Kidney (tissue), 14 donors: ENCODE results near the gene ATP6V0E1. TPM values are rescaled to one million over a fixed set of nuclear protein-coding genes. Genes with fewer than 3 reads are reported as not detected.
"Not testable (repeated sequence)": the region's sequence is repeated elsewhere in the genome, so short reads cannot be mapped to it uniquely, and the experiment has no call there.

ENCODE experiments used
- DNase-seq, 5 donors: peaks; one replicate each; pipeline ENCODE4 v3.0.0-alpha.2; 2013 to 2020
- FAIRE-seq: peaks from 2 replicates; lab custom pipeline; 2012; peaks lifted over from hg19 to GRCh38; lab: Jason Lieb, UNC
- H3K27ac ChIP-seq, 2 donors: one replicate each; pipeline ENCODE4 v1.7.0; 2013; ENCODE audit warnings: low read depth in 2 of 2, low read length in 2 of 2, inconsistent platforms in 1 of 2
- H3K27me3 ChIP-seq: one replicate; pipeline ENCODE4 v1.7.1; 2013; ENCODE audit warnings: low read length, inconsistent platforms; ENCODE audit not compliant: control insufficient read depth, insufficient read depth
- H3K36me3 ChIP-seq, 3 donors: one replicate each; pipeline versions ENCODE4 v1.7.0 to v1.7.1; 2013; ENCODE audit warnings: low read length in 3 of 3, control low read depth in 1 of 3, inconsistent platforms in 1 of 3; ENCODE audit not compliant: insufficient read depth in 3 of 3, control insufficient read depth in 2 of 3
- H3K4me1 ChIP-seq, 3 donors: one replicate each; pipeline versions ENCODE4 v1.7.0 to v1.7.1; 2013; ENCODE audit warnings: low read length in 3 of 3, inconsistent platforms in 1 of 3, low read depth in 1 of 3; ENCODE audit not compliant: control insufficient read depth in 2 of 3, insufficient read depth in 2 of 3
- H3K4me3 ChIP-seq, 3 donors: one replicate each; pipeline versions ENCODE4 v1.7.0 to v1.8.1; 2013; ENCODE audit warnings: low read length in 3 of 3, control low read depth in 1 of 3, inconsistent platforms in 1 of 3
- H3K9ac ChIP-seq, 3 donors: one replicate each; pipeline versions ENCODE4 v1.7.0 to v1.7.1; 2013; ENCODE audit warnings: low read length in 3 of 3, control low read depth in 1 of 3, inconsistent platforms in 1 of 3
- H3K9me3 ChIP-seq, 3 donors: one replicate each; pipeline versions ENCODE4 v1.7.0 to v1.7.1; 2013; ENCODE audit warnings: low read length in 3 of 3, control low read depth in 1 of 3, inconsistent platforms in 1 of 3; ENCODE audit not compliant: control insufficient read depth in 2 of 3, insufficient read depth in 1 of 3
- CTCF ChIP-seq: IDR thresholded peaks from 3 replicates; pipeline ENCODE4 v1.5.1; 2012; ENCODE audit warnings: mild to moderate bottlenecking, moderate library complexity, borderline replicate concordance; ENCODE audit not compliant: insufficient read depth; ENCODE audit errors: extremely low read depth
- intact Hi-C: fragments of 100-400 bp; cut with DNase I; formaldehyde crosslinking; loops from one replicate; pipeline ENCODE4 v1.11.1; 2022
- polyA plus RNA-seq: library from polyadenylated mRNA; stranded (reverse); fragments of 350-450 nt; fragmentation: Illumina TruSeq; extraction: RNeasy Lipid Tissue Mini Kit (QIAGEN cat#74804); gene quantifications from one replicate; pipeline ENCODE4 v1.2.3, GENCODE V29; 2014; ENCODE audit warnings: low read depth, low replicate concordance; ENCODE audit not compliant: insufficient read depth
- total RNA-seq: library from RNA; stranded (reverse); fragmentation: NEBNext Ultra II Directional; extraction: Animal tissue kit (Norgen Biotek cat#: 25700); gene quantifications from one replicate; pipeline ENCODE4 v1.2.1, GENCODE V29; 2021
- donor health status: control.
- donor health status: control.
- donor health status: control.
- donor health status: control.
- donor health status: control.
- donor health status: DM: yes; HTN: yes; CAD: no.
- donor health status: Normal renal cell carcinoma (clear cell type).

Gene ATP6V0E1
- total and polyA plus RNA-seq, 2 donors from 2014 or later: 352 to 804 TPM

- peaks cover 0 to 2% (median 0%) of the 10 kb centered on the region in 3 donors for H3K4me1 ChIP-seq
- H3K36me3 ChIP-seq: no peaks in the 10 kb centered on the region
- TF ChIP-seq CTCF: no peak
- H3K27ac ChIP-seq: no peak overlapping the region
- no peak overlapping the region for H3K4me3 ChIP-seq
- no peak for FAIRE-seq
- peaks cover 0 to 1% (median 0%) of the 10 kb centered on the region in 3 donors for H3K9me3 ChIP-seq
- H3K9ac ChIP-seq: no peak overlapping the region
- intact Hi-C loops: no loop called here
- peak in 1 of 5 donors; percentile 12 for DNase-seq
- no peaks in the 10 kb centered on the region for H3K27me3 ChIP-seq
Measured at GRCh38 chr5:173045474-173045873, 61.9 kb downstream of the ATP6V0E1 start.

- DNase-seq, H3K9me3 ChIP-seq, H3K27me3 ChIP-seq, H3K27ac ChIP-seq, intact Hi-C loops, H3K4me1 ChIP-seq, H3K4me3 ChIP-seq, H3K9ac ChIP-seq, FAIRE-seq, H3K36me3 ChIP-seq: not testable (repeated sequence)
Measured at GRCh38 chr5:173047096-173047837, 63.7 kb downstream of the ATP6V0E1 start.

GRCh38 chr5:173047838-173048105, 64.2 kb downstream of the ATP6V0E1 start:
- FAIRE-seq (no peak), DNase-seq (no peak)
- Histone ChIP-seq H3K4me3 (no peak overlapping the region), H3K36me3 (no peaks in the 10 kb centered on the region), H3K4me1 (peaks cover 0 to 2% (median 0%) of the 10 kb centered on the region in 3 donors), H3K9ac (no peak overlapping the region), H3K9me3 (no peaks in the 10 kb centered on the region), H3K27ac (no peak overlapping the region), H3K27me3 (no peaks in the 10 kb centered on the region)
- intact Hi-C loops: no loop called here
- TF ChIP-seq CTCF: no peak

GRCh38 chr5:173050791-173051190, 67.2 kb downstream of the ATP6V0E1 start:
- TF ChIP-seq CTCF: no peak

More at GRCh38 chr5:173050791-173051190, 67.2 kb downstream of the ATP6V0E1 start:
- Histone ChIP-seq H3K36me3 (no peaks in the 10 kb centered on the region), H3K4me1 (peaks cover 0 to 5% (median 0%) of the 10 kb centered on the region in 3 donors), H3K27me3 (no peaks in the 10 kb centered on the region), H3K4me3 (no peak overlapping the region), H3K27ac (no peak overlapping the region), H3K9ac (no peak overlapping the region), H3K9me3 (no peaks in the 10 kb centered on the region)
- DNase-seq: no peak
- FAIRE-seq: no peak
- intact Hi-C loops: no loop called here
